NCI-H128 (cell line): ENCODE results near the gene ATRN.
"Not testable (repeated sequence)": the region's sequence is repeated elsewhere in the genome, so short reads cannot be mapped to it uniquely, and the experiment has no call there.

Experiments
- DNase-seq: peaks from one replicate; lab custom pipeline; 2025; ENCODE audit not compliant: unreplicated experiment; lab: John Stamatoyannopoulos, UW

ATRN gene

GRCh38 chr20:3465301-3465700 is 5.5 kb upstream of the ATRN start:
- no peak for DNase-seq

DNA sequence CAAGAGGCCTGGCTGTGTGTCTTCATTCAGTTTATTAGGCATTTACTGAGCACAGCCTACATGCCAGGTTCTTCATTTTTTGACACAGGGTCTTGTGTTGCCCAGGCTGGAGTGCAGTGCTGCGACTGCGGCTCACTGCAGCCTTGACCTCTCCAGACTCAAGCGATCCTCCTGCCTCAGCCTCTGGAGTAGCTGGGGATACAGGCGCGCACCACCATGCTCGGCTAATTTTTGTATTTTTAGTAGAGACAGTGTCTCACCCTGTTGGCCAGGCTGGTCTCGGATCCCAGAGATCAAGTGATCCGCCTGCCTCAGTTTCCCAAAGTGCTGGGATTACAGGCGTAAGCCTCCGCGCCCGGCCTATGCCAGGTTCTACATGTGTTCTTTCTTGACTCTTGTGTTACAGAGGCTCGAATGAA is 601 bp upstream of the ATRN start:
- DNase-seq, result no peak

- DNase-seq, result no peak
These were observed 691 bp downstream of the ATRN start for GRCh38 chr20:3471397-3472021.

GRCh38 chr20:3472105-3472504 is 1.3 kb downstream of the ATRN start:
- no peak for DNase-seq

GRCh38 chr20:3473324-3473723 is 2.5 kb downstream of the ATRN start:
- DNase-seq, result no peak

- DNase-seq, result no peak
These were observed 3.1 kb downstream of the ATRN start for GRCh38 chr20:3473944-3474343.

GRCh38 chr20:3477003-3477860 is 6.4 kb downstream of the ATRN start:
- not testable (repeated sequence) for DNase-seq

GRCh38 chr20:3477861-3478544 is 7.2 kb downstream of the ATRN start:
- no peak for DNase-seq

GRCh38 chr20:3479025-3479424 is 8.2 kb downstream of the ATRN start:
- DNase-seq, result no peak

- no peak for DNase-seq
These were observed 9.2 kb downstream of the ATRN start for GRCh38 chr20:3479759-3480615.

DNA sequence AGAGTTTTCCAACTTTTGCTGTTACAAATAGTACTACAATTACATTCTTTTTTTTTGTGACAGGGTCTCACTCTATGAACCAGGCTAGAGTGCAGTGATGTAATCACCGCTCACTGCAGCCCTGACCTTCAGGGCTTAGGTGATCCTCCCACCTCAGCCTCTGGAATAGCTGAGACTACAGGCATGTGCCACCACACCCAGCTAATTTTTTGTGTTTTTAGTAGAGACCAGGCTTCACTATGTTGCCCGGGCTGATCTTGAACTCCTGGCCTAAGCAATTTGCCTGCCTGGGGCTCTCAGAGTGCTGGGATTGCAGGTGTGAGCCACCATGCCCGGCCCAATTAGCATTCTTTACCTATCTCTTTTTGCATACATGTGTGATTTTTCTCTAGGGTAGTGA is 12.5 kb downstream of the ATRN start:
- DNase-seq, result no peak

GRCh38 chr20:3483784-3484183 is 13.0 kb downstream of the ATRN start:
- DNase-seq, result no peak

- no peak for DNase-seq
These were observed 15.1 kb downstream of the ATRN start for GRCh38 chr20:3485913-3486312.

GRCh38 chr20:3486850-3487249 is 16.0 kb downstream of the ATRN start:
- DNase-seq, result no peak

DNA sequence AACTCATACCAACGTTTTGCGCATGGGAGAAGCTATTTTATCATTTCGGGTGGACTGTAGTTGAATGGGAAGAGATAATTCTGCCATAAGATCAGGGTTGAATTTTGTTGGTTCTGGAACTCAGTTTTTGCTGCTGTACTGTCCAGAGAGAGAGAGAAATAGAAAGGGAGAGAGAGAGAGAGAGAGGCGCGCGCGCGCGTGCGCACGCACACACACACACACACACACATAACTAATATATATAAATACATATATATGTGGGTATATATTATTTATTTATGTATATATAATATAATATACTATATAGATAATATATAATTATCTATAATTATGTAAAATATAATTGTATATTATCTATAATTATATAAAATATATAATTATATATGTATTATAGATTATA is 21.9 kb downstream of the ATRN start:
- DNase-seq, result no peak

GRCh38 chr20:3494218-3494617 is 23.4 kb downstream of the ATRN start:
- DNase-seq, result no peak

DNA sequence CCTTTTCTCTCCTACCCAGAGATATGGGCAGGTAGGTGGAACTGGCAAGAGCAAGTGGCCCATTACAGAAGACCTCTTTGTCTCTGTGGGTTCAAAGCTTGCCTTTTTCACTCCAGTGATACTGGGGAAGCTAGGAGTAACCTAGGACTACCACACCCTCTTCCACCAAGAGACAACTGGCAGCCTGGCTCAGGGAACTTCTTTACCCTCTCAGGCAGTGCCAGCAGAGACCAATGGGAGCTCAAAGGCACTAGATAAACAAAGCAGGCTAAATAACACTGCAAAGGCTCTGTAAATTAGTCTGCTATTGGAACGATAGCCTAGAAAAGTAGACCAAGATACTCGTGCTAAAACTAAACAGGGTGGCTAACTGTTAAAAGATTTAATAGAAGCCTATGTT is 32.1 kb downstream of the ATRN start:
- no peak for DNase-seq

DNA sequence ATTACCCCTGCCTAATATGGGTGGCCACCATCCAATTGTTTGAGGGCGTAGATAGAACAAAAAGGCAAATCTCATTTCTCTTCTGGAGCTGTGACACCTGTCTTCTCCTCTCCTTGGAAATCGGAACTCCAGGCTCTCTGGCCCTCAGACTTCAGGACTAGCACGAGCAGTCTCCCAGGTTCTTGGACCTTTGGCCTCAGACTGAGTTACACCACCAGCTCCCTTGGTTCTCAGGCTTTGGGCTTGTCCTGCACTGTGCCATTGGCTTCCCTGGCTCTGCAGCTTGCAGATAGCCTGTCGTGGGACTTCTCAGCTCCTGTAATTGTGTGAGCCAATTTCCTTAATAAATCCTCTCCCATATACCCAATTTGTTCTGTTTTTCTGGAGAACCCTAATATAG is 34.3 kb downstream of the ATRN start:
- DNase-seq, result no peak

DNA sequence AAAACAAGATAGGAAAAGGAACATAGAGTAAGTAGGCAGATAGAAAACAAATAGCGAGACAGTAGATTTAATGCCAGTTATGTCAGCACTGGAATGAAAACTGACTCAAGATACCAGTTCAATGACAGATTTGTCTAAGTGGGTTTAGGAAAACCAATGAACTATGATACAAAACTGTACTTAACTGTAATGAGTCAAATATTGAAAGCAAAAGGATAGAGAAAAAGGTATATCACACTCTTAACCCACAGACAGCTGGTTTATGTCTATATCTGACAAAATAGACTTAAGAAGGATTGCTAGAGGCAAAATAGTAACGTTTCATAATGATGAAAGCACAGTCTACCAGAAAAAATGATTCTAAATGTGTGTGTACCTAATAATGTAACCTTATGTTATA is 38.2 kb downstream of the ATRN start:
- no peak for DNase-seq

DNA sequence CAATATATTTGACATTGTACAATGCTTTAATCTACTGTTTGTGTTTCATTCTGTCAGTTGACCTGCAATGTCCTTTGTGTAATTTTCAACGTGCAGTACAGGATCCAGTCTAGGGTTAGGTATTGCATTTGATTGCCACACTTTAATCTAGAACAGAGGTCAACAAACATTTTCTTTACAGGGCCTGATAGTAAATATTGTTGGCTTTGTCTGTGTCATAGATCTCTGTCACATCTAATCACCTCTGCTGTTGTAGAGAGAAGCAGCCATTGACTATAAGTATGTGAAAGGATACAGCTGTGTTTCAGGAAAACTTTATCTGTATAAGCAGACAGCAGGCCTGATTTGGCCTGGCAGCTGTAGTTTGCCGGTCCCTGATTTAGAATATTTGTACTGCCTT is 39.3 kb downstream of the ATRN start:
- no peak for DNase-seq

DNA sequence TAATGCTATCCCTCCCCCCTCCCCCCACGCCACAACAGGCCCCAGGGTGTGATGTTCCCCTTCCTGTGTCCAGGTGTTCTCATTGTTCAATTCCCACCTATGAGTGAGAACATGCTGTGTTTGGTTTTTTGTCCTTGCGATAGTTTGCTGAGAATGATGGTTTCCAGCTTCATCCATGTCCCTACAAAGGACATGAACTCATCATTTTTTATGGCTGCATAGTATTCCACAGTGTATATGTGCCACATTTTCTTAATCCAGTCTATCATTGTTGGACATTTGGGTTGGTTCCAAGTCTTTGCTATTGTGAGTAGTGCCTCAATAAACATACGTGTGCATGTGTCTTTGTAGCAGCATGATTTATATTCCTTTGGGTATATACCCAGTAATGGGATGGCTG is 41.4 kb downstream of the ATRN start:
- not testable (repeated sequence) for DNase-seq
